Measurements from ENCODE around the gene TNFAIP1. TPM values are rescaled to one million over a fixed set of nuclear protein-coding genes. Genes with fewer than 3 reads are reported as not detected.

The TNFAIP1 gene
- total and polyA plus RNA-seq, 4 donors: 17.7 to 59.6 (median 35.9) TPM

- Histone ChIP-seq H3K9me3 (ENCODE audit: control insufficient read depth in 4 of 4, insufficient read depth in 3 of 4, low read length in 3 of 4) (no peaks in the 10 kb centered on the region), H3K4me1 (ENCODE audit: control insufficient read depth in 5 of 5, insufficient read depth in 5 of 5, low read length in 5 of 5) (no peaks in the 10 kb centered on the region), H3K27me3 (ENCODE audit: control insufficient read depth in 3 of 3, insufficient read depth in 3 of 3, low read length in 2 of 3) (no peaks in the 10 kb centered on the region), H3K4me3 (no peak overlapping the region), H3K27ac (ENCODE audit: low read depth in 1 of 2, low read length in 1 of 2) (no peak overlapping the region), H3K9ac (ENCODE audit: insufficient read depth in 1 of 2, low read length in 2 of 2) (no peak overlapping the region), H3K36me3 (ENCODE audit: control insufficient read depth in 4 of 4, insufficient read depth in 4 of 4, low read length in 4 of 4) (peaks cover 0 to 27% (median 9%) of the 10 kb centered on the region in 4 donors)
- no peak for TF ChIP-seq CTCF (IDR thresholded peaks at IDR 0.05; ENCODE audit: control extremely low read depth, extremely low read depth)
- no peak for DNase-seq
- no peak for ATAC-seq (ENCODE audit: insufficient read depth, low FRiP score)
- WGBS, 2 donors: 92 to 98% methylated on average over 2 of the region's 2 CpGs
Observed at GRCh38 chr17:28390563-28390962, 55.0 kb downstream of the TNFAIP1 start.

GRCh38 chr17:28390984-28391383, 55.4 kb downstream of the TNFAIP1 start:
- Histone ChIP-seq H3K36me3 (ENCODE audit: control insufficient read depth in 4 of 4, insufficient read depth in 4 of 4, low read length in 4 of 4) (peaks cover 0 to 29% (median 9%) of the 10 kb centered on the region in 4 donors), H3K27ac (ENCODE audit: low read depth in 1 of 2, low read length in 1 of 2) (no peak overlapping the region), H3K9me3 (ENCODE audit: control insufficient read depth in 4 of 4, insufficient read depth in 3 of 4, low read length in 3 of 4) (no peaks in the 10 kb centered on the region), H3K27me3 (ENCODE audit: control insufficient read depth in 3 of 3, insufficient read depth in 3 of 3, low read length in 2 of 3) (no peaks in the 10 kb centered on the region), H3K4me3 (no peak overlapping the region), H3K4me1 (ENCODE audit: control insufficient read depth in 5 of 5, insufficient read depth in 5 of 5, low read length in 5 of 5) (no peaks in the 10 kb centered on the region), H3K9ac (ENCODE audit: insufficient read depth in 1 of 2, low read length in 2 of 2) (no peak overlapping the region)
- WGBS, 2 donors: 92 to 100% methylated on average over 1 of the region's 1 CpG
- no peak for ATAC-seq (ENCODE audit: insufficient read depth, low FRiP score)
- DNase-seq: no peak
- TF ChIP-seq CTCF (IDR thresholded peaks at IDR 0.05; ENCODE audit: control extremely low read depth, extremely low read depth): no peak

GRCh38 chr17:28391401-28391800, 55.8 kb downstream of the TNFAIP1 start:
- TF ChIP-seq CTCF (IDR thresholded peaks at IDR 0.05; ENCODE audit: control extremely low read depth, extremely low read depth): no peak
- no peaks in the 10 kb centered on the region for H3K27me3 ChIP-seq (ENCODE audit: control insufficient read depth in 3 of 3, insufficient read depth in 3 of 3, low read length in 2 of 3)
- H3K4me1 ChIP-seq (ENCODE audit: control insufficient read depth in 5 of 5, insufficient read depth in 5 of 5, low read length in 5 of 5): no peaks in the 10 kb centered on the region
- H3K9me3 ChIP-seq (ENCODE audit: control insufficient read depth in 4 of 4, insufficient read depth in 3 of 4, low read length in 3 of 4): no peaks in the 10 kb centered on the region
- no peak overlapping the region for H3K27ac ChIP-seq (ENCODE audit: low read depth in 1 of 2, low read length in 1 of 2)
- no peak overlapping the region for H3K9ac ChIP-seq (ENCODE audit: insufficient read depth in 1 of 2, low read length in 2 of 2)
- ATAC-seq (ENCODE audit: insufficient read depth, low FRiP score): no peak
- DNase-seq: no peak
- peaks cover 0 to 33% (median 9%) of the 10 kb centered on the region in 4 donors for H3K36me3 ChIP-seq (ENCODE audit: control insufficient read depth in 4 of 4, insufficient read depth in 4 of 4, low read length in 4 of 4)
- H3K4me3 ChIP-seq: no peak overlapping the region
- 71 to 98% methylated on average over 2 of the region's 2 CpGs for WGBS, 2 donors

GRCh38 chr17:28392491-28392890, 56.9 kb downstream of the TNFAIP1 start:
- H3K9ac ChIP-seq (ENCODE audit: insufficient read depth in 1 of 2, low read length in 2 of 2): no peak overlapping the region
- ATAC-seq (ENCODE audit: insufficient read depth, low FRiP score): no peak
- H3K27me3 ChIP-seq (ENCODE audit: control insufficient read depth in 3 of 3, insufficient read depth in 3 of 3, low read length in 2 of 3): no peaks in the 10 kb centered on the region
- H3K9me3 ChIP-seq (ENCODE audit: control insufficient read depth in 4 of 4, insufficient read depth in 3 of 4, low read length in 3 of 4): no peaks in the 10 kb centered on the region
- no peaks in the 10 kb centered on the region for H3K4me1 ChIP-seq (ENCODE audit: control insufficient read depth in 5 of 5, insufficient read depth in 5 of 5, low read length in 5 of 5)
- TF ChIP-seq CTCF (IDR thresholded peaks at IDR 0.05; ENCODE audit: control extremely low read depth, extremely low read depth): no peak
- 80 to 84% methylated on average over 10 of the region's 10 CpGs for WGBS, 2 donors
- no peak for DNase-seq
- no peak overlapping the region for H3K27ac ChIP-seq (ENCODE audit: low read depth in 1 of 2, low read length in 1 of 2)
- H3K36me3 ChIP-seq (ENCODE audit: control insufficient read depth in 4 of 4, insufficient read depth in 4 of 4, low read length in 4 of 4): peaks cover 0 to 38% (median 9%) of the 10 kb centered on the region in 4 donors
- H3K4me3 ChIP-seq: no peak overlapping the region

All from lung (tissue), 12 donors.